ENCODE measurements around the gene PTGDR2. TPM values are rescaled to one million over a fixed set of nuclear protein-coding genes. Genes with fewer than 3 reads are reported as not detected.

PTGDR2 gene
- total RNA-seq, 2 experiments from 2014 or later: 2.5 to 2.9 TPM

DNA sequence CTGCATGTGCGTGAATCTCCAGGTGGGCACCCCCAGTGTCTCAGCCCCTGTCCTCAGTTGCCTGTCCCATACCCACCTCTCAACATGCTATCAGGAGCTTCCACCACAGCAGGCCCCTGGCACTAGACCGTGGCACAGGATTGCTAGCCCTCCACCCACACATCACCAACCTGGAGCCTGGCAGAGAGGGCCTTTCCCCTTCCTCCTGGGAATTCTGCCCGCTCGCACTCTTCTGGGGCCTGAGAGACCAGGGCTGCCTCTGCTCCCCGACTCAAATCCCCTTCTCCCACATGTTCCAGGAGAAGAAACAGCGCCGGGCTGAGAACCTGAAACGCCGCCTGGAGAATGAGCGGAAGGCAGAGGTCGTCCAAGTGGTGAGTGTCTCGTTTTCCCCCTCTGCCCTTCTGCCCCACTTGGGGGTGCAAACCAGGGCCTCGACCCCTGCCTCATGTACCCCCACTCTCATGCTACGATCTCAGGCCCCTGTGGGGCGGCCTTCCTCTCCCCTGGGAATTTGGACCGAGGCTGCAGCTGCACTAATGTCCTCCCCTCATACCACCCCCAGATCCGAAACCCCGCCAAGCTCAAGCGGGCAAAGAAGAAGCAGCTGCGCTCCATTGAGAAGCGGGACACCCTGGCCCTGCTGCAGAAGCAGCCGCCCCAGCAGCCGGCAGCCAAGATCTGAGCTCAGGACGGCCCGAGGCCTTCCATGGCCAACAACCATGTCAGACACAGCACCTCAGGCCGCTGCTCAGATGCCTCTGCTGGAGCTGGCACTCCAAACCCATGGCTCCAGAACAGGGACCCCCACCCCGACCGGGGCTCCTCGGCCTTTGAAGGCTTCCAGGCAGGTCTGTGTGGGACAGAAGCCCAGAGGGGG, 5.9 kb downstream of the PTGDR2 start:
- Mint-ChIP-seq H3K27me3 (no peaks in the 10 kb centered on the region), H3K27ac (no peak overlapping the region), H3K36me3 (peaks cover 11% of the 10 kb centered on the region), H3K4me3 (no peak overlapping the region), H3K9me3 (no peaks in the 10 kb centered on the region), H3K4me1 (peaks cover 5% of the 10 kb centered on the region)
- DNase-seq (no peak), ATAC-seq (ENCODE audit: low read depth) (no peak)
- POLR2A ChIA-PET: interaction anchor here (1.1 kb wide), 1 partner anchor 22 kb away, joined by 4 read pairs; no protein-coding TSS in a partner anchor

DNA sequence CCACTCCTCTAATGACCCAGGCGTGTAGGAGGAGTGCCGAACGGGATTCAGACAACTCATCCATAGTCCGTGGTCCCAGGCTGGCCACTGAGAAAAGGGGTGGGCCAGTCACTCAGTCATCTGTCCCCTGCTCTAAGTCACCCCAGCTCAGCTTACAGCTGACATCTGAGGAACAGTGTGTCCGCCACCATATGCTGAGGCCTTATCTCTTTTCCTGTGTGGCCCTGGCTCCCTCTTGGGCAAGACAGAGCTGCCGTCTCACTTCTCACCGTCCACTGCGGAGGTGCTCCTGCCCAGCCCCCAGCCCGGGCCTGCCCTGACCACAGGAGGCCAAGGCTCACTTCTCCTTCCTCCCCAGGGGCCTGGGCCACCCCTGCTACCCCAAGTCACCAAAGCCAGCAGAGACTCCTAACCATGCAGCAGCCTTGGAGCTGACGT, 7.0 kb downstream of the PTGDR2 start:
- Mint-ChIP-seq H3K27me3 (no peaks in the 10 kb centered on the region), H3K9me3 (no peaks in the 10 kb centered on the region), H3K27ac (peak overlapping the region; percentile 12), H3K36me3 (peaks cover 15% of the 10 kb centered on the region), H3K4me1 (peaks cover 17% of the 10 kb centered on the region), H3K4me3 (no peak overlapping the region)
- POLR2A ChIA-PET: interaction anchor here (1.1 kb wide), 1 partner anchor 23 kb away, joined by 4 read pairs; no protein-coding TSS in a partner anchor
- ATAC-seq (ENCODE audit: low read depth): no peak
- no peak for DNase-seq

DNA sequence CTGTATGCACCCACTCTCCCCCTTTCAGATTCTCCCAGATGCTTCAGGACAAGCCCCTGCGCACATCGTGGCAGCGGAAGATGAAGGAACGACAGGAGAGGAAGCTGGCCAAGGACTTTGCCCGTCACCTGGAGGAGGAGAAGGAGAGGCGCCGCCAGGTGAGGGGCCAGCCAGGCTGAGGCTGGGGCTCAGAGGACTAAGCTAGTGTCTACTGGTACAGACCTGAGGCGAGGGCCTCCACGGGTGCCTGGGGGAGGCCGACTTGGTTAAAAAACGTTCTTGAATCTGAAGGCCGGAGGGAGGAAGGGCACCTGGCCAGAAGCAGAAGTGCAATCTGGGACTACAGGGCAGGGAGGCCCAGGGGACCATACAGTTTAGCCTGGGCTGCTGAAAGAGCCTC, 7.9 kb downstream of the PTGDR2 start:
- Mint-ChIP-seq H3K27me3 (no peaks in the 10 kb centered on the region), H3K9me3 (no peaks in the 10 kb centered on the region), H3K36me3 (peaks cover 15% of the 10 kb centered on the region), H3K27ac (no peak overlapping the region), H3K4me3 (no peak overlapping the region), H3K4me1 (peaks cover 25% of the 10 kb centered on the region)
- DNase-seq (no peak), ATAC-seq (ENCODE audit: low read depth) (no peak)
- POLR2A ChIA-PET: no interaction called here

DNA sequence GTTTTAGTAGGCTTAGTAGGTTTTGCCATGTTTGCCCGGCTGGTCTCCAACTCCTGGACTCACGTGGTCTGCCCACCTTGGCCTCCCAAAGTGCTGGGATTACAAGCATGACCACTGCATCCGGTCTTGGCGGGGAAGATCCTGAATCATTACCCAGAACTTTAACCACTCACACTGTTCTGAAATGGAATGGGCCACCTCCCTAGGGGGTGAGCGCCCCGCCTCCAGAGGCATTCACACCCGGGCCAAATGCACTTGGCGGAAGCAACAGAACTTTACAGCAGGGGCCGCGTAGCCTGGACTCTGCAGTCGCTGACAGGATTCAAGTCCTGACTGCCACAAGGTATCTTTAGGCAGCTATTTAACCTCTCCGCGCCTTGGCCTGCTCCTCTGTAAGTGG, 8.5 kb downstream of the PTGDR2 start:
- Mint-ChIP-seq H3K9me3 (no peaks in the 10 kb centered on the region), H3K36me3 (peaks cover 15% of the 10 kb centered on the region), H3K4me3 (no peak overlapping the region), H3K27me3 (no peaks in the 10 kb centered on the region), H3K27ac (no peak overlapping the region), H3K4me1 (peaks cover 28% of the 10 kb centered on the region)
- POLR2A ChIA-PET: interaction anchor here (1.5 kb wide), 1 partner anchor 8 kb away, joined by 4 read pairs; the partner anchor contains the start of gene PTGDR2
- no peak for DNase-seq
- ATAC-seq (ENCODE audit: low read depth): no peak

DNA sequence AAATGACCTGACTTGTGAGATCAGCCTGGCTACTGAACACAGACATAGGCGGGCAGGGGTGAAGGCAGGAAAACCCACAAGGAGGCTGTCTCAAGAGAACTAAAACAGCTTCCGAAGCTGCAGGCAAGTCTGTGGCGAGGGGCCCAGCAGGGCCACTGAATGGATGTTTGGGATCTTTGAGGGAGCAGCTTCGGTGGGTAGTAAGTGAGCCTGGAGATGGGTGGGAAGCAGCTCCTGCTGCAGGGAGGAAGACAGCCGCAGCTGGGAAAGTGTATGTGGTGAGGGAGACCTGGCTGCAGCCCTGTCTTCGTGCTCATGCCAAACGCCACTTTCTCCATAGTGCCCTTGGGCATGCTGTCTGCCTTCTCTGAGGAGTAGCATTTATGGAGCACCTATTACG, 10.4 kb downstream of the PTGDR2 start:
- DNase-seq (no peak), ATAC-seq (ENCODE audit: low read depth) (no peak)
- H3K4me3 Mint-ChIP-seq: peak overlapping the region; percentile 0
- no peaks in the 10 kb centered on the region for H3K27me3 Mint-ChIP-seq
- POLR2A ChIA-PET: interaction anchor here (1.0 kb wide), 1 partner anchor 26 kb away, joined by 3 read pairs; no protein-coding TSS in a partner anchor
- H3K36me3 Mint-ChIP-seq: peaks cover 4% of the 10 kb centered on the region
- peak overlapping the region; percentile 63 for H3K27ac Mint-ChIP-seq
- no peaks in the 10 kb centered on the region for H3K9me3 Mint-ChIP-seq
- peaks cover 35% of the 10 kb centered on the region for H3K4me1 Mint-ChIP-seq

DNA sequence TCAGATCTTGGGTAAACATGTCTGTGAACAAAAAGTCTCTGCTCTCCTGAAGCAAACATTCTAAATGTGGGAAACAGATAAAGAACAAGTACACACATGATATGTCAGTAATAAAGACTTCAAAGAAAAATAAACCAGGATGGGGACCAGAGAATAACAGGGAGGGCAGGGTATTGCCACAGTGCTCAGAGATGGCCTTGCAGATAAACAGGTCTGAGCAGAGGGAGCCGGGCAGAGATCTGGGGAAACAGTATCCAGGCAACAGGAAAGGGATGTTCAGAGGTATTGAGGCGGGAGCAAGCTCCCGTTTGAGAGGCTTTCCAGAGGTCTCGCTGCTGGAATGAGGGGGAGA, 10.9 kb downstream of the PTGDR2 start:
- POLR2A ChIA-PET: interaction anchor here (1.0 kb wide), 1 partner anchor 26 kb away, joined by 3 read pairs; no protein-coding TSS in a partner anchor
- Mint-ChIP-seq H3K4me1 (peaks cover 35% of the 10 kb centered on the region), H3K36me3 (peaks cover 4% of the 10 kb centered on the region), H3K27me3 (no peaks in the 10 kb centered on the region), H3K4me3 (peak overlapping the region; percentile 89), H3K9me3 (no peaks in the 10 kb centered on the region), H3K27ac (no peak overlapping the region)
- ATAC-seq (ENCODE audit: low read depth) (no peak), DNase-seq (no peak)

DNA sequence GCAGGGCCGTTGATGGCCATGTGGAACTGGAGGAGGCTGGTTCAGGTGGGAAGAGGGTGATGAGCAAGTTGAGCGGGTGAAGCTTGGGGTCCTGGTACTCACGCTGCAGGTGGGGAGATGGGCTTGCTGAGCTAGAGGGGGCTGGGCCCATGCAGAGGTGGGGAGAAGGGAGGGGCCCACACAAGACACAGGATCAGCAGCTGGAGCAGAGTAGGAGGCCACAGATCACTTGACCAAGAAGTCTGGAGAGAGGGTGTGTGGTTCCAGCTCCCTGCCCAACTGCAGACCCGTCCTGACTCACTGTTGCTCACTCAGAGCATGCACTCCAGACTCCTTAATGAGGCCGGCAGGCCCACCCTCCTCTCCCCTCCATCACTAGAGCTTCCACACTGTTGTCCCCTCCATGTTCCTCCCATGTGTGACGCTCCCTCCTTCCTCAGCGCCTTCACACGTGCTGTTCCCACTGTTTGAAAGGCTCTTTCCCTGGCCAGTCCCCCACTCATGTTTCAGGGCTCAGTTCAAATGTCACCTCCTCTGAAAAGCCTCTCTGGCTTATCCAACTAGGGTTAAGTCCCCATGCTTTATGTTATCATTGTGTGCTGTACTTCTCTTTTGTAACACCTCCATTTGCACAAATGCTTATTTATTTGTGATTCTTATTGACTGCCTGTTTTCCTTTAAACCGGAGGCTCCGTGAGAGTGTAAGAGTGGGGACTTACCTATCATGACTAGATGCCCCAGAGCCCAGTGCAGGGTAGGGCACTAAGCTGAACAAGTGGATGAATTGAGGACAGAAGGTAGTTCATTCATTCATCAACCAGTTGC, 11.5 kb downstream of the PTGDR2 start:
- peak overlapping the region; percentile 94 for H3K27ac Mint-ChIP-seq
- ATAC-seq (ENCODE audit: low read depth): no peak
- DNase-seq: no peak
- no peaks in the 10 kb centered on the region for H3K9me3 Mint-ChIP-seq
- peaks cover 4% of the 10 kb centered on the region for H3K36me3 Mint-ChIP-seq
- POLR2A ChIA-PET: interaction anchor here (1.1 kb wide), 1 partner anchor 20 kb away, joined by 4 read pairs; no protein-coding TSS in a partner anchor
- no peaks in the 10 kb centered on the region for H3K27me3 Mint-ChIP-seq
- H3K4me1 Mint-ChIP-seq: peaks cover 35% of the 10 kb centered on the region
- peak overlapping the region; percentile 89 for H3K4me3 Mint-ChIP-seq

DNA sequence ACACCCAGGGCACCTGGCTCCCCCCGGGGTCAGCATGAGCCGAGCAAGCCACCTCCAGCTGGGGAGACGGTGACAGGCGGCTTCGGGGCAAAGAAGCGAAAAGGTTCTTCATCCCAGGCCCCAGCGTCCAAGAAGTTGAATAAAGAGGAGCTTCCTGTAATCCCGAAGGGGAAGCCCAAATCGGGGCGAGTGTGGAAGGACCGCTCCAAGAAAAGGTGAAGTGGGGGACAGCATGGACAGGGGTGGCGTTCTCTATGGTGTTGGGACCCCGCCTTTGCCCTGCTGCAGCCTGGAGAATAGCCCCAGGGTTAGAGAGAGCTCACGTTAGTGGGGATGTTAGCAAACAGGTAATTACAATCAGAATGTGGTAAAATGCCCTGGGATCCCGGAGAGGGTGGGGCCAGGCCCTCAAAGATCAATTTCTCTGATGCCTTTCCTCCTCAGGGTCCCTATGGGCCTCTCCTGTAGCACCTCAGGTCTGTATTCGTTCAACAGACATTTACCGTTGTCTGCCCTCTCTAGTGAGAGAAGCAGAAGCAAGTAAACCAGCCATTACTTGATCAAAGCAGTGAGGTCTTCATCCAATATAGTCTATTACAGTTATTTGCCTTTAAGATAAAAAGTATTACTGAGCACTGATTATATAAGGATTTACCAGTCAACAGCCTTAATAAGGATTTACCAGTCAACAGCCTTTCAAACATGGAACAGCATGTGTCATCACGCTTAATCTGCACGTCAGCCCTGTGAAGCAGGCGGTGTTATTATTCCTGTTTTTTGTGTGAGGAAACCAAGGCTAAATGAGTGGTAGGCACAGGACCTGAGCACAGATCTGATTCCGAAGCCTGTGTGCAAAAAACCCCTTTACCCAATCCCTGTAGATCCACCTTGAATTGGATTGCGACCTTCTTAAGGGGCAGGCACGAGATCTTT, 12.8 kb downstream of the PTGDR2 start:
- Mint-ChIP-seq H3K9me3 (no peaks in the 10 kb centered on the region), H3K36me3 (peaks cover 4% of the 10 kb centered on the region), H3K27ac (peak overlapping the region; percentile 94), H3K4me1 (peaks cover 35% of the 10 kb centered on the region), H3K4me3 (peak overlapping the region; percentile 89), H3K27me3 (no peaks in the 10 kb centered on the region)
- ATAC-seq (ENCODE audit: low read depth) (no peak), DNase-seq (no peak)
- POLR2A ChIA-PET: interaction anchor here (0.7 to 2.6 kb wide), 5 partner anchors 13 to 71 kb away, joined by 3 to 13 read pairs (median 6); partner anchors contain the start of genes PTGDR2, TMEM109 and ZP1

DNA sequence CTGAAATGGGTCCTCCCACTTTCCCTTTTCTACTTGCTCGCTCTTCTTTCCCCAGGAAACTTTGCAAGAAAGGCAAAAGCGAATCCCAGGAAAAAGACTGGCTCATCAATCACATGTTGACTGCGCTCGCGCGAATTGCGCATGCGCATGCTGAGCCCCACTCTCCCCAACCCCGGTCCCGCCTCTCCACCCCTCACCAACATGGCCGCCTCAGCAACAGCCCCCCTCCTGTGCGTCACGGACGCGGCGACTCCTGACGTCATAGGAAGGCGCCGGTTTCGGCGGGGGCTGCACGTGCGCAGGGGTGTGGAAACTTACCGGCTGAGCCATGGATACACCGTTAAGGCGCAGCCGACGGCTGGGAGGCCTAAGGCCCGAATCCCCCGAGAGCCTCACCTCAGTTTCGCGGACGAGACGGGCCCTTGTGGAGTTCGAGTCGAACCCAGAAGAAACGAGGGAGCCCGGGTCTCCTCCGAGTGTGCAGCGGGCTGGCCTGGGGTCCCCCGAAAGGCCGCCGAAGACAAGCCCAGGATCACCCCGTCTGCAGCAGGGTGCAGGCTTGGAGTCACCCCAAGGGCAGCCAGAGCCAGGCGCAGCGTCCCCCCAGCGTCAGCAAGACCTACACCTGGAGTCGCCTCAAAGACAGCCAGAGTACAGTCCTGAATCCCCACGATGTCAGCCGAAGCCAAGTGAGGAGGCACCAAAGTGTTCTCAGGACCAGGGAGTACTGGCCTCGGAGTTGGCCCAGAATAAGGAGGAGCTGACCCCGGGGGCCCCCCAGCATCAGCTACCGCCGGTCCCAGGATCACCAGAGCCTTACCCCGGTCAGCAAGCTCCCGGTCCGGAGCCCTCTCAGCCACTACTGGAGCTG, 13.7 kb downstream of the PTGDR2 start, which contains the start of gene CCDC86:
Gene CCDC86 (plus strand): TSS at position 317 of the 871 bp plus-strand sequence. CDS start 12 bp downstream, at position 329.
- H3K9me3 Mint-ChIP-seq: no peaks in the 10 kb centered on the region
- DNase-seq (peak; percentile 99), ATAC-seq (ENCODE audit: low read depth) (peak; percentile 93)
- H3K4me1 Mint-ChIP-seq: peaks cover 38% of the 10 kb centered on the region
- no peaks in the 10 kb centered on the region for H3K27me3 Mint-ChIP-seq
- peak within 1 kb of the TSS; percentile 94 for H3K27ac Mint-ChIP-seq
- H3K36me3 Mint-ChIP-seq: peaks cover 4% of the 10 kb centered on the region
- POLR2A ChIA-PET: interaction anchor here (0.7 to 2.6 kb wide), 5 partner anchors 14 to 72 kb away, joined by 3 to 13 read pairs (median 6); partner anchors contain the start of genes PTGDR2, TMEM109 and ZP1
- peak within 1 kb of the TSS; percentile 89 for H3K4me3 Mint-ChIP-seq

DNA sequence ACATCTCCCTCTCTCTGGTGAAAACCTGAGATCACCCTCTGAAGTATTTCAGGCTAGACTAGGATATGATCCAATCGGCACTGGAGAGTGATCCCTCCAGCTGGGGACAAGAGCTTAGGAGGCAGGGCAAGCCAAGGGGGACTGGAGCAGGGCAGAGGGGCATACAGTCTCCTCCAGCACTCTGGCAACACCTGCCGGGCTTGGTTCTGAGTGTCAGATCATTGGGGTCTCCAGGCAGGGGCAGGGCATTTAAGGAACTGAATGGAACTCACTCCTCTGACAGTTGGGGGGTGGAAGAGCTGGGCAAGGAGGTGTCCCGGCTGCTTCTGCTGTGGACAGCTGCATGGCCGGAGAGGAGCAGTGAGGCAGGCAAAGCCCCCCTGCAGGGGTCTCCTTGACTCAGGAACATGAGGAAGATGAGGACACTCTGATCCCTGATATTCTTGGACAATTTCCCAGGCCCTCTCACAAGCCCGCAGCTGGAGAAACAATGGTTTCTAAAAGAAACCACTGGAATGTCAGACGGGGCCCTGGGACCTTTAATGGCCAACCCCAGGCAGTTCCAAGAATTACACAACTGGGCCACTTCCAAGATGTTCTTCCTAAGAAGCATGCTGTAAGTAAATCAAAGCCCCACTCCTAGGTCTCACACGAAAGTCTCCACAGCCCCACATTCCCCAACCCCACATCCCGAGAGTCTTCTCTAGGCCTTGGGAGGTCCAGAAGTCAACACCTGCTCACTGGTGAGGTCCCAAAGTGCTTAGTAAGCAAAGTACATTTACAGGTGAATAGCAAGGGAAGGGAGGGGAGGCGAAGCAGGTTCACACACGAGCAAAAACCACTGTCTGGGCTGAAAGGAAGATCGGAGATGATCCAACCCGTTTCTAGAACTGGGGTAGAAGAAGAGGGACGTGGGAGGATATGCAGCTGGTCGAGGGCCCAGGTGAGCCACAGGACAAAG, 15.0 kb downstream of the PTGDR2 start:
- H3K27me3 Mint-ChIP-seq: no peaks in the 10 kb centered on the region
- POLR2A ChIA-PET: interaction anchor here (2.6 kb wide), 1 partner anchor 28 kb away, joined by 10 read pairs; no protein-coding TSS in a partner anchor
- H3K4me3 Mint-ChIP-seq: peak overlapping the region; percentile 29
- no peaks in the 10 kb centered on the region for H3K9me3 Mint-ChIP-seq
- ATAC-seq (ENCODE audit: low read depth) (no peak), DNase-seq (no peak)
- H3K36me3 Mint-ChIP-seq: peaks cover 4% of the 10 kb centered on the region
- H3K4me1 Mint-ChIP-seq: peaks cover 42% of the 10 kb centered on the region
- H3K27ac Mint-ChIP-seq: peak overlapping the region; percentile 94

DNA sequence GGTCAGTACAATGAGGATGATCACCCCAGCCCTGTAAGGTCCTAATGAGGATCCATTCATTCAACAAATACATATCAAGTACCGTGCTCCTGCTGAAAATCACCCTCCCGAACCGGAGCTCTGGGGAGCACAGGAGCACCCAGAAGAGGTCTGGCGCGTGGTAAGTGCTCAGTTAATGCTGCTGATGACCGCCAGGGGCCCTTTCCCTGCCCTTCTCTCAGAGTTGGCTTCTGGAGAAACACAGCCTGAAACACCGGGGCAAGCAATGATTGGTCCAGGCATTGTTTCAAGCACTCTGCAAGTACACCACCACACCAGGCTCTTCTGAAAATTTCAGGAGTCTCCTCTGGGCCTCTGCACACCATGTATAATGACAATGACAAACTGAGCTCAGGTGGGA, 17.6 kb downstream of the PTGDR2 start:
- peaks cover 29% of the 10 kb centered on the region for H3K4me1 Mint-ChIP-seq
- no peaks in the 10 kb centered on the region for H3K36me3 Mint-ChIP-seq
- H3K27ac Mint-ChIP-seq: no peak overlapping the region
- H3K4me3 Mint-ChIP-seq: no peak overlapping the region
- ATAC-seq (ENCODE audit: low read depth) (no peak), DNase-seq (no peak)
- POLR2A ChIA-PET: no interaction called here
- no peaks in the 10 kb centered on the region for H3K9me3 Mint-ChIP-seq
- H3K27me3 Mint-ChIP-seq: no peaks in the 10 kb centered on the region

Data from activated naive CD8-positive, alpha-beta T cell treated with anti-CD3 and anti-CD28 coated beads, Interleukin-2, amount 10 ng/mL, durations not matched to agents 7 days and 5 days (primary cell).